IMR-90 (cell line): ENCODE data around the gene USP12.

Experiments used
- BHLHE40 ChIP-seq: fragments of 150-350 bp; IDR thresholded peaks from 2 replicates; pipeline ENCODE4 v1.6.1; 2016; ENCODE audit warnings: mild to moderate bottlenecking, low read depth, low read length
- CEBPB ChIP-seq: IDR thresholded peaks from 2 replicates; pipeline ENCODE4 v1.6.1; 2012; ENCODE audit warnings: low read depth, low read length, improper control_type of control experiment
- CTCF ChIP-seq: conservative IDR thresholded peaks from 2 replicates; pipeline ENCODE4 v1.5.1; 2012; ENCODE audit warnings: mild to moderate bottlenecking, low read depth, low read length, improper control_type of control experiment
- ELK1 ChIP-seq: fragments of 150-350 bp; IDR thresholded peaks from 2 replicates; pipeline ENCODE4 v1.6.1; 2016; ENCODE audit warnings: low read depth, mild to moderate bottlenecking, low read length, moderate library complexity, borderline replicate concordance
- FOS ChIP-seq: fragments of 150-350 bp; IDR thresholded peaks from 2 replicates; pipeline ENCODE4 v1.6.1; 2016; ENCODE audit warnings: low read depth, low read length
- MAFK ChIP-seq: IDR thresholded peaks from 2 replicates; pipeline ENCODE4 v1.6.1; 2012; ENCODE audit warnings: low read depth, low read length, improper control_type of control experiment
- MAZ ChIP-seq: IDR thresholded peaks from 2 replicates; pipeline ENCODE4 v1.6.1; 2012; ENCODE audit warnings: low read depth, mild to moderate bottlenecking, low read length, improper control_type of control experiment, moderate library complexity, borderline replicate concordance
- POLR2A ChIP-seq: IDR thresholded peaks from 2 replicates; pipeline ENCODE4 v1.6.1; 2012; ENCODE audit warnings: mild to moderate bottlenecking, low read depth, low read length
- RAD21 ChIP-seq: IDR thresholded peaks from 2 replicates; pipeline ENCODE4 v1.6.1; 2012; ENCODE audit warnings: low read length, improper control_type of control experiment
- RCOR1 ChIP-seq: IDR thresholded peaks from 2 replicates; pipeline ENCODE4 v1.6.1; 2012; ENCODE audit warnings: mild to moderate bottlenecking, low read length, improper control_type of control experiment; ENCODE audit not compliant: insufficient replicate concordance
- SMC3 ChIP-seq: fragments of 150-350 bp; IDR thresholded peaks from 2 replicates; pipeline ENCODE4 v1.6.1; 2016; ENCODE audit warnings: low read depth, mild to moderate bottlenecking, antibody characterized with exemption, low read length, moderate library complexity
- USF2 ChIP-seq: fragments of 150-350 bp; IDR thresholded peaks from 2 replicates; pipeline ENCODE4 v1.6.1; 2017; ENCODE audit warnings: mild to moderate bottlenecking, antibody characterized with exemption, low read length, low read depth

- TF ChIP-seq MAFK (no peak), CTCF (no peak), POLR2A (no peak), SMC3 (no peak), RAD21 (no peak), BHLHE40 (no peak), RCOR1 (no peak), MAZ (no peak), FOS (no peak), USF2 (no peak), ELK1 (no peak), CEBPB (no peak)
These were observed 130.8 kb downstream of the USP12 start for GRCh38 chr13:27040826-27041108.
